K562 (cell line): ENCODE data around the gene ZNF615. TPM values are rescaled to one million over a fixed set of nuclear protein-coding genes. Genes with fewer than 3 reads are reported as not detected.
"Not testable (repeated sequence)": the region's sequence is repeated elsewhere in the genome, so short reads cannot be mapped to it uniquely, and the experiment has no call there.

ENCODE experiments used
- DPF2 ChIP-seq: fragments of 450-650 bp; IDR thresholded peaks from 2 replicates; pipeline ENCODE4 v1.6.1; 2016
- KDM1A ChIP-seq, 2 experiments: fragments of 450-650 bp; IDR thresholded peaks; 2 replicates each; pipeline ENCODE4 v1.6.1; 2016; ENCODE audit warnings: mild to moderate bottlenecking in 2 of 2
- NR2C1 ChIP-seq, 2 experiments: fragments of 450-650 bp; IDR thresholded peaks; 2 replicates each; pipeline ENCODE4 v1.6.1; 2017; ENCODE audit warnings: mild to moderate bottlenecking in 2 of 2, antibody characterized with exemption in 1 of 2, inconsistent platforms in 1 of 2, missing compliant biosample characterization in 1 of 2, missing genetic modification characterization in 1 of 2
- TCF3 ChIP-seq: sonication (generic); formaldehyde crosslinking; IDR thresholded peaks from 2 replicates; pipeline ENCODE4 v1.4.0; 2020; ENCODE audit warnings: mild to moderate bottlenecking, missing genetic modification reagents
- TEAD4 ChIP-seq, 2 experiments: sonication (generic) in 1 of 2; formaldehyde crosslinking in 1 of 2; IDR thresholded peaks; 2 replicates each; pipeline versions ENCODE4 v1.6.1 to v1.8.0; 2012 to 2022; ENCODE audit warnings: borderline replicate concordance in 1 of 2, inconsistent platforms in 1 of 2, low read length in 1 of 2, mild to moderate bottlenecking in 1 of 2, missing genetic modification reagents in 1 of 2
- polyA plus RNA-seq, 8 experiments: library from polyadenylated mRNA; depleted of rRNA in 4 of 8; stranded (reverse) in 5 of 8; unstranded in 3 of 8; fragments of >200 nt; fragmentation: Nextera tagmentation in 2 of 8; fragmentation: Illumina TruSeq in 1 of 8; extraction: Ambion mirVana in 2 of 8; extraction: Trizol in 1 of 8; gene quantifications; 2 replicates each; pipeline versions ENCODE4 v1.2.1 to v1.2.3, GENCODE V29; 2011 to 2014; ENCODE audit warnings: inconsistent platforms in 1 of 8, missing spikeins in 1 of 8
- total RNA-seq, 7 experiments: library from RNA; depleted of rRNA in 6 of 7; stranded (reverse); fragments of >200 nt in 6 of 7; fragmentation: Illumina TruSeq in 2 of 7; extraction: Trizol in 2 of 7; gene quantifications; 2 replicates each; pipeline versions ENCODE4 v1.2.1 to v1.2.3, GENCODE V29; 2011 to 2021; ENCODE audit warnings: low replicate concordance in 1 of 7
- TF ChIP-seq, protein P1 (sequence below): fragments of 450-650 bp; IDR thresholded peaks from 2 replicates; pipeline ENCODE4 v1.6.1; 2017; ENCODE audit warnings: antibody characterized with exemption, mild to moderate bottlenecking
- TF ChIP-seq, protein P2 (sequence below): fragments of 450-650 bp; conservative IDR thresholded peaks from 2 replicates; pipeline ENCODE4 v1.6.1; 2016; ENCODE audit warnings: missing genetic modification characterization, low read depth, mild to moderate bottlenecking, missing compliant biosample characterization, moderate library complexity

ZNF615 gene
- total and polyA plus RNA-seq, 9 of the 15 experiments (the other 6 are each of a cell fraction or from before 2014, with no cell fraction given) = 1.2 to 4.4 (median 2.7) TPM

DNA sequence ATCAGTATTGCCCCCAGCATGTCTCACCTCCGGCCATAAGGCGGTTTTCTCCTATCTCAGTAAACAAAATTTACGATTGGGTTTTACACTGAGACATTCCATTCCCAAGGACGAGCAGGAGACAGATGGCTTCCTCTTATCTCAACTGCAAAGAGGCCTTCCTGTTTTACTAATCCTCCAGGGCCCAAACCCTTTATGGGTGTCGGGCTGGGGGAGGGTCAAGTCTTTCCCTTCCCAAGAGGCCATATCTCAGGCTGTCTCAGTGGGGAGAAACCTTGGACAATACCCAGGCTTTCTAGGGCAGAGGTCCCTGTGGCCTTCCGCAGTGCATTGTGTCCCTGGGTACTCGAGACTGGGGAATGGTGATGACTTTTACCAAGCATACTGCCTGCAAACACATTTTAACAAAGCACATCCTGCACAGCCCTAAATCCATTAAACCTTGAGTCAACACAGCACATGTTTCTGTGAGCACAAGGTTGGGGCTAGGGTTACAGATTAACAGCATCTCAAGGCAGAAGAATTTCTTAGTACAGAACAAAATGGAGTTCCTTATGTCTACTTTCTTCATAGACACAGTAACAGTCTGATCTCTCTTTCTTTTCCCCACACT, 47.3 kb downstream of the ZNF615 start (continued):
- TF ChIP-seq, protein P1, sequence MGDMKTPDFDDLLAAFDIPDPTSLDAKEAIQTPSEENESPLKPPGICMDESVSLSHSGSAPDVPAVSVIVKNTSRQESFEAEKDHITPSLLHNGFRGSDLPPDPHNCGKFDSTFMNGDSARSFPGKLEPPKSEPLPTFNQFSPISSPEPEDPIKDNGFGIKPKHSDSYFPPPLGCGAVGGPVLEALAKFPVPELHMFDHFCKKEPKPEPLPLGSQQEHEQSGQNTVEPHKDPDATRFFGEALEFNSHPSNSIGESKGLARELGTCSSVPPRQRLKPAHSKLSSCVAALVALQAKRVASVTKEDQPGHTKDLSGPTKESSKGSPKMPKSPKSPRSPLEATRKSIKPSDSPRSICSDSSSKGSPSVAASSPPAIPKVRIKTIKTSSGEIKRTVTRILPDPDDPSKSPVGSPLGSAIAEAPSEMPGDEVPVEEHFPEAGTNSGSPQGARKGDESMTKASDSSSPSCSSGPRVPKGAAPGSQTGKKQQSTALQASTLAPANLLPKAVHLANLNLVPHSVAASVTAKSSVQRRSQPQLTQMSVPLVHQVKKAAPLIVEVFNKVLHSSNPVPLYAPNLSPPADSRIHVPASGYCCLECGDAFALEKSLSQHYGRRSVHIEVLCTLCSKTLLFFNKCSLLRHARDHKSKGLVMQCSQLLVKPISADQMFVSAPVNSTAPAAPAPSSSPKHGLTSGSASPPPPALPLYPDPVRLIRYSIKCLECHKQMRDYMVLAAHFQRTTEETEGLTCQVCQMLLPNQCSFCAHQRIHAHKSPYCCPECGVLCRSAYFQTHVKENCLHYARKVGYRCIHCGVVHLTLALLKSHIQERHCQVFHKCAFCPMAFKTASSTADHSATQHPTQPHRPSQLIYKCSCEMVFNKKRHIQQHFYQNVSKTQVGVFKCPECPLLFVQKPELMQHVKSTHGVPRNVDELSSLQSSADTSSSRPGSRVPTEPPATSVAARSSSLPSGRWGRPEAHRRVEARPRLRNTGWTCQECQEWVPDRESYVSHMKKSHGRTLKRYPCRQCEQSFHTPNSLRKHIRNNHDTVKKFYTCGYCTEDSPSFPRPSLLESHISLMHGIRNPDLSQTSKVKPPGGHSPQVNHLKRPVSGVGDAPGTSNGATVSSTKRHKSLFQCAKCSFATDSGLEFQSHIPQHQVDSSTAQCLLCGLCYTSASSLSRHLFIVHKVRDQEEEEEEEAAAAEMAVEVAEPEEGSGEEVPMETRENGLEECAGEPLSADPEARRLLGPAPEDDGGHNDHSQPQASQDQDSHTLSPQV = peak; percentile 89
- TF ChIP-seq DPF2 (peak; percentile 49; the same call in 1 of the 2 replicates), NR2C1 (tag; IDR thresholded peaks at IDR 0.05) (peak; percentile 48; the same call in 1 of the 2 replicates), KDM1A (IDR thresholded peaks at IDR 0.05) (peak; percentile 51 to 53; a peak in 3 of 4 replicates), TCF3 (CRISPR knock-in tag) (peak; percentile 87), TEAD4 (IDR thresholded peaks at IDR 0.05; ENCODE audit: low read length) (peak; percentile 74)
- TF ChIP-seq NR2C1 (IDR thresholded peaks at IDR 0.05); TEAD4 (CRISPR knock-in tag; IDR thresholded peaks at IDR 0.05; ENCODE audit: borderline replicate concordance): not testable (repeated sequence)
- TF ChIP-seq, protein P2, sequence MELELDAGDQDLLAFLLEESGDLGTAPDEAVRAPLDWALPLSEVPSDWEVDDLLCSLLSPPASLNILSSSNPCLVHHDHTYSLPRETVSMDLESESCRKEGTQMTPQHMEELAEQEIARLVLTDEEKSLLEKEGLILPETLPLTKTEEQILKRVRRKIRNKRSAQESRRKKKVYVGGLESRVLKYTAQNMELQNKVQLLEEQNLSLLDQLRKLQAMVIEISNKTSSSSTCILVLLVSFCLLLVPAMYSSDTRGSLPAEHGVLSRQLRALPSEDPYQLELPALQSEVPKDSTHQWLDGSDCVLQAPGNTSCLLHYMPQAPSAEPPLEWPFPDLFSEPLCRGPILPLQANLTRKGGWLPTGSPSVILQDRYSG (tag) = 0 out of 2 replicates have a peak, but pooled peaks have one; percentile 37
